Adrenal gland (tissue), 12 donors: Measurements from ENCODE around the gene SMYD5. TPM values are rescaled to one million over a fixed set of nuclear protein-coding genes. Genes with fewer than 3 reads are reported as not detected.

Experiments
- DNase-seq, 7 donors: peaks; one replicate each; pipeline ENCODE4 v3.0.0-alpha.2; 2019 to 2020
- H3K27ac ChIP-seq, 5 donors: fragments of 200-600 bp; sonication (generic) in 4 of 5; 1 replicate in 3 of 5; 2 replicates in 2 of 5; pipeline versions ENCODE4 v1.5.1 to v1.8.0; 2016 to 2020; ENCODE audit warnings: mild to moderate bottlenecking in 1 of 5
- H3K27me3 ChIP-seq: fragments of 200-600 bp; 2 replicates; pipeline ENCODE4 v1.8.0; 2021
- H3K36me3 ChIP-seq, 2 donors: fragments of 200-600 bp; replicated peaks in 1 of 2; 1 replicate in 1 of 2; 2 replicates in 1 of 2; pipeline versions ENCODE4 v1.5.1 to v1.8.0; 2018 to 2022
- H3K4me1 ChIP-seq, 2 donors: fragments of 200-600 bp; replicated peaks in 1 of 2; 1 replicate in 1 of 2; 2 replicates in 1 of 2; pipeline versions ENCODE4 v1.5.1 to v1.8.0; 2018 to 2021
- H3K4me3 ChIP-seq, 4 donors: fragments of 200-600 bp; sonication (generic) in 3 of 4; one replicate each; pipeline ENCODE4 v1.5.1; 2016 to 2018
- H3K9me3 ChIP-seq, 3 donors: fragments of 200-600 bp; sonication (generic) in 1 of 3; replicated peaks in 1 of 3; 1 replicate in 2 of 3; 2 replicates in 1 of 3; pipeline versions ENCODE4 v1.5.1 to v1.8.0; 2016 to 2021
- POLR2A ChIP-seq, 2 donors: fragments of 450-650 bp; IDR thresholded peaks; one replicate each; pipeline ENCODE4 v1.6.1; 2017; ENCODE audit warnings: antibody characterized with exemption in 2 of 2, mild to moderate bottlenecking in 2 of 2, moderate library complexity in 1 of 2
- WGBS, 4 donors: extraction: QIAGEN DNeasy Blood & Tissue Kit in 2 of 4; methylation state at CpG; one replicate each; pipeline versions ENCODE4 v1.1.5 to v1.1.7; 2013 to 2017; 5-methylcytosine and 5-hydroxymethylcytosine counted together
- intact Hi-C, 2 donors: fragments of 100-400 bp; cut with DNase I; formaldehyde crosslinking; loops; one replicate each; pipeline versions ENCODE4 v1.14.1 to v1.15.0; 2022 to 2023
- polyA plus RNA-seq, 3 donors: library from polyadenylated mRNA; stranded (reverse); fragments of 200-250 nt in 2 of 3; fragments of 350-450 nt in 1 of 3; fragmentation: Illumina TruSeq in 1 of 3; extraction: RNeasy Lipid Tissue Mini Kit (QIAGEN cat#74804) in 1 of 3; gene quantifications; one replicate each; pipeline ENCODE4 v1.2.3, GENCODE V29; 2013 to 2014
- total RNA-seq, 9 donors: library from RNA; depleted of rRNA in 4 of 9; stranded (reverse); fragments of >200 nt in 4 of 9; fragments of 120-200 nt in 1 of 9; fragmentation: NEBNext Ultra II Directional in 1 of 9; extraction: Animal tissue kit (Norgen Biotek cat#: 25700) in 1 of 9; gene quantifications; one replicate each; pipeline versions ENCODE4 v1.1.0 to v1.2.4, GENCODE V29; 2013 to 2023
- TF ChIP-seq, protein P1 (sequence below), 6 experiments: fragments of 450-650 bp in 4 of 6; fragments of 200-600 bp in 2 of 6; sonication (generic) in 1 of 6; IDR thresholded peaks; 1 replicate in 5 of 6; 2 replicates in 1 of 6; pipeline versions ENCODE4 v1.5.1 to v1.8.0; 2016 to 2021; ENCODE audit warnings: antibody characterized with exemption in 6 of 6, mild to moderate bottlenecking in 2 of 6, moderate library complexity in 1 of 6
- donor health status: healthy with polysubstance abuse.
- donor health status: Bipolar disorder and iron deficiency.
- donor health status: DM: yes; HTN: yes; CAD: no.
- donor health status: DM: no; HTN: no; CAD: no.
- donor health status: DM: no; HTN: no; CAD: no.
- donor health status: DM: yes; HTN: yes; CAD: no.

Gene SMYD5
- total and polyA plus RNA-seq, 12 donors: 8.7 to 45.4 (median 28.1) TPM

DNA sequence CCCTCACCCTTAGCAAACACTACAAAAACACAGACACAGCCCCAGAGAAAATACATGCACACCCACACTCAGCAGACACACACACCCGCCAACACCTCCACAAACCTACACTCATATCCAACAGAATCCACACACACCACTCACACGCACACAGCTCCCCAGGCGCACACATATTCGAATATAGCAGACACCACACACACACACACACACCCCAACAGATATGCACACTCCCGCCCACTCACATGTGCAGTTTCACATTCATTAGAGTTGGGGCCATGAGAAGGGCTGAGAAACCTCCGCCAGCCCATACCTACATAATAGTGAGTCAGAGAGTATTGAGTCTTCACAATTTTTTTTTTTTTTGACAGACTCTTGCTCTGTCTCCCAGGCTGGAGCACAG lies 41.1 kb upstream of the SMYD5 start:
- WGBS, 4 donors: 79 to 92% (median 84%) methylated on average over 6 of the region's 6 CpGs
- intact Hi-C loops: loop anchor here in 1 of 2 donors (10.0 kb wide), 1 partner anchor 178 kb away; no protein-coding TSS in a partner anchor
- peaks cover 17 to 18% of the 10 kb centered on the region in 2 donors for H3K4me1 ChIP-seq
- no peaks in the 10 kb centered on the region for H3K36me3 ChIP-seq
- TF ChIP-seq, protein P1, sequence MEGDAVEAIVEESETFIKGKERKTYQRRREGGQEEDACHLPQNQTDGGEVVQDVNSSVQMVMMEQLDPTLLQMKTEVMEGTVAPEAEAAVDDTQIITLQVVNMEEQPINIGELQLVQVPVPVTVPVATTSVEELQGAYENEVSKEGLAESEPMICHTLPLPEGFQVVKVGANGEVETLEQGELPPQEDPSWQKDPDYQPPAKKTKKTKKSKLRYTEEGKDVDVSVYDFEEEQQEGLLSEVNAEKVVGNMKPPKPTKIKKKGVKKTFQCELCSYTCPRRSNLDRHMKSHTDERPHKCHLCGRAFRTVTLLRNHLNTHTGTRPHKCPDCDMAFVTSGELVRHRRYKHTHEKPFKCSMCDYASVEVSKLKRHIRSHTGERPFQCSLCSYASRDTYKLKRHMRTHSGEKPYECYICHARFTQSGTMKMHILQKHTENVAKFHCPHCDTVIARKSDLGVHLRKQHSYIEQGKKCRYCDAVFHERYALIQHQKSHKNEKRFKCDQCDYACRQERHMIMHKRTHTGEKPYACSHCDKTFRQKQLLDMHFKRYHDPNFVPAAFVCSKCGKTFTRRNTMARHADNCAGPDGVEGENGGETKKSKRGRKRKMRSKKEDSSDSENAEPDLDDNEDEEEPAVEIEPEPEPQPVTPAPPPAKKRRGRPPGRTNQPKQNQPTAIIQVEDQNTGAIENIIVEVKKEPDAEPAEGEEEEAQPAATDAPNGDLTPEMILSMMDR (IDR thresholded peaks at IDR 0.05): no peak
- TF ChIP-seq POLR2A (IDR thresholded peaks at IDR 0.05): no peak
- H3K4me3 ChIP-seq: no peak overlapping the region
- H3K27me3 ChIP-seq: peaks cover 3% of the 10 kb centered on the region
- H3K27ac ChIP-seq: no peak overlapping the region
- no peaks in the 10 kb centered on the region for H3K9me3 ChIP-seq
- DNase-seq: no peak

DNA sequence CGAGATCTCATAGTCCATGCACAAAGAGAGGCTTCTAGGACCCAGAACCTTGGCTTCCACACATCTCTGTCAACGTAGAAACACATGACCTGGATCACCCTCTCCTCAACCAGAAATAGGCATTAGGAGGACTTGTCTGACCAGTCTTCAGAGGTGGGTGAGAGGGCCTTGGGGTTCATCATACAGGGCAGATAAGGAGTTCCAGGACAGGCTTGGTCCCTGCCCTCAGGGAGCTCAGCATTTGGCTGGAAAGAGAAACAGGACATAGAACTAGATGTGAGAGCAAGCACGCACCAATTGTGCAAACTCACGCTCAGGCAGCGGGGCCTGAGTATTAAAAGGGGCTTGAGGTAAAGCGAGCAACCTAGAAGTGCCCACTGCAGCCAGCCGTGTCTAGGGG lies 40.3 kb upstream of the SMYD5 start:
- Histone ChIP-seq H3K27me3 (peaks cover 3% of the 10 kb centered on the region), H3K4me3 (no peak overlapping the region), H3K27ac (no peak overlapping the region), H3K36me3 (no peaks in the 10 kb centered on the region), H3K9me3 (no peaks in the 10 kb centered on the region), H3K4me1 (peaks cover 17 to 18% of the 10 kb centered on the region in 2 donors)
- no peak for DNase-seq
- TF ChIP-seq POLR2A (IDR thresholded peaks at IDR 0.05): no peak
- TF ChIP-seq, protein P1 (IDR thresholded peaks at IDR 0.05): no peak
- intact Hi-C loops: loop anchor here in 1 of 2 donors (10.0 kb wide), 1 partner anchor 179 kb away; no protein-coding TSS in a partner anchor
- 93 to 96% (median 95%) methylated on average over 7 of the region's 7 CpGs for WGBS, 4 donors

DNA sequence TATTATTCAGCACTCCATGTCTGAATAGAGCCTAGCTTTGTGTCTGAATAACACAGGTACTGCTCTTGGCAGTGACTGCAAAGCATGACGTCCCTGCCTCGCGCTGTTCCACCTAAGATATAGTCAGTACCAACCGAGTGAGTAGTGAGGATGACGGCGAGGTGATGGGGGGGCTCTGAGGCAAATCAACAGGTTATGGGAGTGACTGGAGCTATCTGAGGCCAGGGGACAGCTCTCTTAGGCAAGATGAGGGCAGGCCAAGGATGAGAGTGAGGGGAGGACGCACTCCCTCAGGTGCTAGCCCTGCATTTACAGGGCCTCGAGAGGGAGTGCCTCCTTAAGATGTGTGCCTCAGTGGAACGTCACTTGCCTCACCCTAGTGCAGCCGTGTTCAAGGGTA lies 39.8 kb upstream of the SMYD5 start:
- Histone ChIP-seq H3K27ac (no peak overlapping the region), H3K9me3 (no peaks in the 10 kb centered on the region), H3K4me3 (no peak overlapping the region), H3K36me3 (no peaks in the 10 kb centered on the region), H3K4me1 (peaks cover 17 to 18% of the 10 kb centered on the region in 2 donors), H3K27me3 (peaks cover 3% of the 10 kb centered on the region)
- TF ChIP-seq POLR2A (IDR thresholded peaks at IDR 0.05): no peak
- TF ChIP-seq, protein P1 (IDR thresholded peaks at IDR 0.05): no peak
- intact Hi-C loops: loop anchor here in 1 of 2 donors (10.0 kb wide), 1 partner anchor 179 kb away; no protein-coding TSS in a partner anchor
- DNase-seq: no peak
- WGBS, 4 donors: 88 to 97% (median 93%) methylated on average over 7 to 10 of the region's 10 CpGs

- no peak for TF ChIP-seq POLR2A (IDR thresholded peaks at IDR 0.05)
- TF ChIP-seq, protein P1 (IDR thresholded peaks at IDR 0.05): no peak
- peak overlapping the region in 2 of 4 donors; percentile 1 to 61 for H3K4me3 ChIP-seq
- peaks cover 3% of the 10 kb centered on the region for H3K27me3 ChIP-seq
- no peak overlapping the region for H3K27ac ChIP-seq
- intact Hi-C loops: loop anchor here (5.0 to 10.0 kb wide), 2 partner anchors 180 to 183 kb away; no protein-coding TSS in a partner anchor
- no peak for DNase-seq
- H3K4me1 ChIP-seq: peaks cover 17 to 18% of the 10 kb centered on the region in 2 donors
- H3K9me3 ChIP-seq: no peaks in the 10 kb centered on the region
- no peaks in the 10 kb centered on the region for H3K36me3 ChIP-seq
- WGBS, 4 donors: 19 to 57% (median 40%) methylated on average over 11 to 25 of the region's 25 CpGs
Observed at GRCh38 chr2:73174941-73175662, 38.9 kb upstream of the SMYD5 start.
